Erythroblast (primary cell): ENCODE measurements around the gene ADCY5.
A peak's percentile ranks its signal among the peaks of the same experiment; 100 is the strongest.

ENCODE experiments used
- DNase-seq, 2 experiments: peaks; one replicate each; lab custom pipeline; 2025; lab: John Stamatoyannopoulos, UW
- GATA1 ChIP-seq: IDR thresholded peaks from 2 replicates; pipeline ENCODE4 v1.6.1; 2011; ENCODE audit warnings: low read depth, mild to moderate bottlenecking, control low read depth, low read length, moderate library complexity
- POLR2A ChIP-seq: IDR thresholded peaks from 2 replicates; pipeline ENCODE4 v1.6.1; 2011; ENCODE audit warnings: mild to moderate bottlenecking, low read length

Gene ADCY5

GRCh38 chr3:123376451-123377242 is 72.2 kb downstream of the ADCY5 start:
- TF ChIP-seq POLR2A (no peak), GATA1 (no peak)
- no peak for DNase-seq

GRCh38 chr3:123375014-123375940 is 73.6 kb downstream of the ADCY5 start:
- TF ChIP-seq GATA1: no peak
- TF ChIP-seq POLR2A: no peak
- DNase-seq: no peak

- TF ChIP-seq POLR2A: no peak
- TF ChIP-seq GATA1: no peak
- no peak for DNase-seq
Observed at GRCh38 chr3:123374016-123374415, 74.9 kb downstream of the ADCY5 start.

DNA sequence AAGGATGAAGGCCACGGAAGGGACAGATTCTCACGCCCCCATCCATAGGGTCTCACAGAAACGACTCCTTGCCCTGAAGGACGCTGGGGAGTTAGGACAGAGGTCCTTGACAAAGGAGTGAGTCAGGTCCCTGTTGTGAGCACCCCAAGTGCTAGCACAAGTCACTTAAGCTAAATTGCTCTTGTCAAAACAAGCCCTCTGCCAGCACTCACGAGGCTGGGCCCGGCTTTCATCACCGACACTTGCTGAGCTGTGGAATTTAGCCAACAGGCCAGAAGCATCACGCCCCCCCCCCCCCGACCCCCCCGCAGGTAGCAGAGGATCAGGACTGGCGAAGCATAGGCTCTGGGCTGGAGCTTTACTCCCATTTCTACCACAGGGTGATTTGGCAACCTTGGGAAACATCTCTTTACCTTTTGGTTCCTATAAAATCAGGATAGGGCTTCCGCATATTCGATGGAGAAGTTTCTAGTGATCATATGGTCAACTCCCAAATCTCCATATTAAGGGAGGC is 75.4 kb downstream of the ADCY5 start:
- TF ChIP-seq POLR2A (no peak), GATA1 (no peak)
- DNase-seq: no peak

GRCh38 chr3:123372686-123373473 is 76.0 kb downstream of the ADCY5 start:
- no peak for TF ChIP-seq POLR2A
- TF ChIP-seq GATA1: no peak
- no peak for DNase-seq

DNA sequence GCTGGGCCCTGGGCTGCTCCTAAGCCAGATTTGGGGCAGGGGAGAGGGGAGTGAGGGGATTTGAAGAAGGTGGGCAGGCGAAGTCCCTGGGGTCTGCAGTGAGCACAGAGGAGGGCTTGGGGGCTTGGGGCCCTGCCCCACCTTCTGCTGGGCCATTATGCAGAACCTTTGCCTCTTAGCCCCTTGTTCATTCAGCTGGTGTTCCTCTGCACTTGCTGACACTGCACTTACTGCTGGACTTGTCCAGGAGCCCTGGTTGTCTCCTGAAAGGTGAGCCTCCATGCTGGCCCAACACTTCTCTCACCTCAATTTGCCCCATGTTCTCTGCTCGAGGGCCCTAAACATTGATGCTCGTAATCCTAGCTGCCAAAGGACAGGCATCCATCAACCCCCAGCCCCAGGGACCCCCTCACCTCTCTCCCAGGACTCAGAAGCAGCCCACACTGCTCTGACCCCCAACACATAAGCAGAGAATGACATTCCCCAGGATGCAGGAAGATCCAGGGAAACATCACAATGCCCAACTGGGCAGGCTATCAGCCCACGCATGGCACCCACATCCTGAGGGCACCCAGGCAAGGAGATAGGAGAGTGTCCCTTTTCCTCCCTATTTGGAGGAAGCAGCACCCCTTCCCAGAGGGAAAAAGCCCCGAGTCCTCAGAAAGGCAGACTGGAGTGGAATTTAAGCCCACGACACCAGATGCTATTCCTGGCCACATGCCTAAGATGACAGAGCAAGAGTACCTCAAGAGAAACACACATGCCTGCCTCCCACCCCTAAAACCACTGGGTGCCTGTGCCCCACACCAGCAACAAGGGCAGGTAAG is 76.8 kb downstream of the ADCY5 start:
- TF ChIP-seq POLR2A (no peak), GATA1 (no peak)
- no peak for DNase-seq

- DNase-seq: no peak
Observed at GRCh38 chr3:123371426-123371825, 77.5 kb downstream of the ADCY5 start.

DNA sequence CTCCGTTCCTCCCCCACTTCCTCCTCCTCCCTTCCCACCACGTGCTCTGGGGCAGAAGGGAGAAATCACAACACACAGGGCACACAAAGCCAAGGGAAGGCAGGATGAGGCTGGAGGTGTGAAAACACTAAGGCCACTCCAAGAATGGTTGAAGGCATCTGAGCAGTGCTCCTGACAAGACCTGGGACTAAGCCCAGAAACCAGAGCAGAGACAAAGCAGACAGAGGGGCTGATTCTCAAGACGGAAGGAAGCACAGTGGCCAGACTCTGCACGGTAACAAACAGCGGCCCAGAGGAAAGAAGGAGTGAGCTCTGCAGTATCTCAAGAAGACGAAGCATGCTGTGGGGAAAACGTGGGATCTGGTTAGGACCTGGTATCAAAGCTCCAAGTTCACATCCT is 78.1 kb downstream of the ADCY5 start:
- TF ChIP-seq POLR2A (no peak), GATA1 (no peak)
- DNase-seq: no peak

More at GRCh38 chr3:123371426-123371825, 77.5 kb downstream of the ADCY5 start:
- TF ChIP-seq POLR2A (no peak), GATA1 (no peak)

- no peak for TF ChIP-seq GATA1
- no peak for TF ChIP-seq POLR2A
- no peak for DNase-seq
Observed at GRCh38 chr3:123369085-123369484, 79.8 kb downstream of the ADCY5 start.

DNA sequence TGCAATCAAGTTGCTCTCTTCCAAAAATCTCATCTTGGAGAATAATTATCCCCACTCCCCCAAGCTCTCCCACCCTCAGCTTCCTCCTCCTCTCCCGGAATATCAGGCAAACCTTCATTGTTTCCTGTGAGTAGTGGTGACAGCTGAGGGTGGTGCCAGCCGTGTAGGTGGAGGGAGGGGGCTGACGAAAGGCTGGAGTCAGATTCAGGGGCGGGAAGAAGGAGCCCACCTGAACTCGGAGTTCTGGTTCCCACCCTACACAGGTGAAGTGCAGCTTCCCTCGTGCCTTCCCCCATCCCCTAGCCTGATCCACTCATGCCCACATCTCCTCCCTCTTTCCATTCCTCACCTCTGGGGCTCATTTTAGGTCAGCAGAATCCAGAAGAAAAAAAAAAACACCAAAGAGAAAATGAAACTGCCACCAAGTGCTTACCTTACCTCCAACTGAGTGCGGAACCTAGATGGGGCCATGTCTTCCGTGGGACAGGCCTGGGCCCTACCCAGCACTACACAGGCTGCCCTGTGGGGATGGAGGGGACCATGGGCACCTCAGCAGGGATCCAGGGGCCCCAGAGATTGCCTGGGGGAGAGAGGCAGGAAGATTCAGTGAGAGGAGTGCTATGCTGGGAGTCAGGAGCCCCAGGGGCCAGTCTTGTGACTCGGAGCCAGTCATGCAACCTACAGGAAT is 81.3 kb downstream of the ADCY5 start:
- TF ChIP-seq POLR2A (no peak), GATA1 (no peak)
- no peak for DNase-seq

DNA sequence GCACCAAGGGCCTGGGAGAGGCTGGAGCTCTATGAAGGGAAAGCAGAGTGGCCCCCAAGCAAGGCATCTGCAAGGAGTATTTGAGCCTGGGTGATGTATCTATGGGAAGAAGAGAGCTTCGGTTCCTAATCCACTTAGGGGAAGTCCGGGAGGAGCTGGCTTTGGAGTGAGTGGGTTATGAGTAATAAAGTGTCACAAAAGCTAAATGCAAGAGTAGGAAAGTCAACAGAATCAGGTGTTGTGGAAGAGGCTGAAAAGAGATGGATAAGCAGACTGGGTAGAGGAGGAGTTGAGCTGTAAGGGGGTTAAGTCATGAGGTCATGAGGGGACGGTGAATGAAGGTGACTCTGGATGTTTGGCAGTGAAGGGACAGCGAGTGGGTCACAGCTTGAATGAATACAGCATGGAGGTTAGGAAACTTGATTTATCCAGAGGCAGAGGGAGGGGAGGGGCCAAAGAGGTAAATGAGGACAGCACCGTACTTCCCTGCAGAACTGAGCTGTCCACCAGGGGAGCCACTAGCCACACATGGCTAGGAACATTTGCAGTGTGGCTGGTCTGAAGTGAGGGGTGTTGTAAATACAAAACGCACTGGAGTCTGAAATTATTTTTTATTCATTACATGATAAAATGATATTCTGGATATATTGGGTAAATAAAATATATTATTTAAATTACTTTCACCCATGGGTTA is 83.3 kb downstream of the ADCY5 start:
- no peak for TF ChIP-seq POLR2A
- no peak for TF ChIP-seq GATA1
- peak in 1 of 2 experiments; percentile 9 for DNase-seq

DNA sequence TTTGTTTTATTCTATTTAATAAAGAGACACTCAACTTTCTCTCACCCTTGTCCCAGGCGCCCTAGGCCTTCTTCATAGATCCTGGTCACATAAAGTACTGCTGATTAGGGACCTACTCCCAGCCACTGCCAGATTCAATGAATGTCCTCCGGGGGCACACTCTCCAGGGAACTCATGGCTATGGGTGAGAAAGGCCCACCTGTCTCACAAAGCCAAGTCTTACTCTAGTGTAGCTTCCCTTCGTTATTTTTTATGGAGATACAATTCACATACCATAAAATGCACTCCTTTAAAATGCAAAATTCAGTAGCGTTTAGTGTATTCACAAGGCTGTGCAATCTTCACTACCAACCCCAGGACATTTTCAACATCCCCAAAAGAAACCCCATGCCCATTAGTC is 87.8 kb downstream of the ADCY5 start:
- no peak for DNase-seq
- TF ChIP-seq GATA1 (no peak), POLR2A (no peak)
